GM19455 (cell line): ENCODE data around the gene FTCD.
"Not testable (repeated sequence)": the region's sequence is repeated elsewhere in the genome, so short reads cannot be mapped to it uniquely, and the experiment has no call there.

Source experiments
- ATAC-seq: cut with Tn5 transposase; IDR thresholded peaks from one replicate; pipeline ENCODE4 v1.9.1; 2021; ENCODE audit not compliant: unreplicated experiment

Gene FTCD

DNA sequence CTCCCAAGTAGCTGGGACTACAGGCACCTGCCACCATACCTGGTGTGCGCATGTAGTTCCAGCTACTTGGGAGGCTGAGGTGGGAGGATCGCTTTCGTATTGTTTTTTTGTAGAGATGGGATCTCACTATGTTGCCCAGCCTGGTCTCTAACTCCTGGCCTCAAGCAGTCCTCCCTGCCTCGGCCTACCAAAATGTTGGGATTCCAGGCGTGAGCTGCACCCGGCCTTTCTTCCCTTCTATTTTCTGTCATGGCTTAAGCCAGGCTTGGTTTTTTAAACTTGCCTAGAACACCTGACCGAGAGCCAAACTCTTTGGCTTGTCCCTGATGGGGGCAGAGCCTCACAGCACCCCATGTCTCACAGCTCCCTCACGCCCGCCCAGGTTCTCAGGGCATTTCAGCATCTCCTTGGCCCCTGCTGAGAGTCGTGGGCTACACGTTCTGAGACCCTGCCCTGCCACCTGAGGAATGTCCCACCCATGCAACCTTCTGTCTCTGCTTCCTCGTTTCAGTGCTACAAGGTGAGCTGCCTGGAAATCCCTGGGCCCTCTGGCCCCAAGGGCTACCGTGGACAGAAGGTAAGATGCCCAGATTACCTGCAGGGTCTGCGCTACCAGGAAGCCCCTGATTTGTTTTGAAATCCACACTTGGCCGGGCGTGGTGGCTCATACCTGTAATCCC is 41.7 kb downstream of the FTCD start:
- ATAC-seq, result no peak

DNA sequence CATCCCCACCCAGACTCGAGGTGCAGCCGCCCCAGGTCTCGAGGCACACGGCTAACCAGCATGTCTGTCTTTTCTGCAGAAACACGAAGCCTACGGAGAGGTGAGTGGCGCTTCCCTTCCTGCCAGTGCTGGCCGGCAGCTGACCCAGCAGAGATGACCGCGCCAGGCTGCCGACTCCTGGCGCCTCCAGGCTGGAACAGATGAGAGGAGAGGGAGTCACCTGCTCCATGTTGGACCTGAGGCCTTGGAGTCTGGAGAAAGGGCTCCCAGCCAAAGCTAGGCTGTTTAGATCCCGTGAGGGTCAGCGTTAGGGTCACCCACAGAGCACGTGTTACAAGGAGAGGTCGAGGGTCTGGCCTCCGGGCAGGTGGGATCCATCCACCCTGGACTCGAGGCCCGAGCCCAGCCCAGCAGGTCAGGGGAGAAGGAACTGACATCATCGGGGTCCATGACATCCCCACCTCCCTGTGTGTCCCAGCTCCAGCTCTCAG is 42.6 kb downstream of the FTCD start:
- no peak for ATAC-seq

DNA sequence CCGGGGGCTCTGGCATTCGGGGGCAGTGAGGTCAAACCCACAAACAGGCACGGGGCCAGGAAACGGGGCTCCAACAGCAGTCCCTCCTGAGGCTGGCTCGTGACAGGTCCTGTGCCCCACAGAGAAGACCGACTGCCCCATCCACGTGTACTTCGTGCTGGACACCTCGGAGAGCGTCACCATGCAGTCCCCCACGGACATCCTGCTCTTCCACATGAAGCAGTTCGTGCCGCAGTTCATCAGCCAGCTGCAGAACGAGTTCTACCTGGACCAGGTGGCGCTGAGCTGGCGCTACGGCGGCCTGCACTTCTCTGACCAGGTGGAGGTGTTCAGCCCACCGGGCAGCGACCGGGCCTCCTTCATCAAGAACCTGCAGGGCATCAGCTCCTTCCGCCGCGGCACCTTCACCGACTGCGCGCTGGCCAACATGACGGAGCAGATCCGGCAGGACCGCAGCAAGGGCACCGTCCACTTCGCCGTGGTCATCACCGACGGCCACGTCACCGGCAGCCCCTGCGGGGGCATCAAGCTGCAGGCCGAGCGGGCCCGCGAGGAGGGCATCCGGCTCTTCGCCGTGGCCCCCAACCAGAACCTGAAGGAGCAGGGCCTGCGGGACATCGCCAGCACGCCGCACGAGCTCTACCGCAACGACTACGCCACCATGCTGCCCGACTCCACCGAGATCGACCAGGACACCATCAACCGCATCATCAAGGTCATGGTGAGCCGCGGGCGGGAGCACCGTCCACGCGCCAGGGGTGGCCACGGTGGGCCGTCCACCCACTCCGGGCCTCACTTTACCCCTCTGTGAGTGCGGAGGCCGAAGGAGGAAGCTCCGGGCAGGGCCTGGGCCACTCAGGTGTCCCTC is 43.3 kb downstream of the FTCD start:
- ATAC-seq, result no peak

DNA sequence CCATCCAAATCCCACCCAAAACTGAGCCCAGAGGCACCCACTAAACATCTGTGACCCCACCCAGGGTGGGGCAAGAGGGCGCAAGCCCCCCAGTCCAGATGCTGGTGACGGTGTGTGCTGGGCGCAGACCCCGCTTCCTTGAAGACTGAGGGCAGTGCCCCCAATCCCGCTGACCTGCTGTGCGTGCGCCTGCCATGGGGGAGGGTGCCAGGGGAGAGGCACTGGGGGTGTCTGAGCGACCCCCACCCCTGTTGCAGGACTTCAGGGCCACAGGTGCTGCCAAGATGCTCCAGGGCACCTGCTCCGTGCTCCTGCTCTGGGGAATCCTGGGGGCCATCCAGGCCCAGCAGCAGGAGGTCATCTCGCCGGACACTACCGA is 44.2 kb downstream of the FTCD start:
- no peak for ATAC-seq

DNA sequence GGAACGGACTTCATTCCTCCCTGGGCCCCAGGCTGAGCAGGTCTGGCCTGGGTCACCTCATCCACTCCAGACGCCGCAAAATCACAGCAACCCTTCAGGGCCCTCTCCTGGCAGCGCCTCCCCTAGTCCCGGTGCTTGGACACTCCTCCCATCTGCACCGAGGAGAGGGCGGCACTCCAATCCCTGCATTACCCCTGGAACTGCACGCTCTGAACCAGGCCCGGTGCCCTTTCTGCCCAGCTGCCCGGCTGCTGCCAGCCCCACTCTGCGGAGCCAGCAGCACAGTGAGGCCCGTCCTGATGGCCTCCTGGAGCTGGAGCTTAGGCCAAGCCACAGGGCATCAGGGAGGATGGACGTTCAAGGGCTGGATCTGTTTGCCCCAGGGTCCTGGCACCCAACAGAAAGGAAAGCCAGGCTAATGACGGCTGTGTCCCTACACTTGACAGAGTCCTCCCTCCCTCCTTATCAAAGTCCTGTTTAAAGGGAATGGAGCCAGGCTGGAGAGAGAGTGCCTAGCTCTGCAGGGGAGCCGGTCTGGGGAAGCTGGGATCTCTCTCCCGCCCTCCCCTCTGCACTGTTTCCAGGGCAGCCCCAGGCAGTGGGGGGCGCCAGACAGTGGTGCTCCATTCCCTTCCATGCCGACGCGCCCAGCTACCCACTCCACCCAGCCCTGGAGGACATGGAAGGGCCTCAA is 44.7 kb downstream of the FTCD start:
- no peak for ATAC-seq

DNA sequence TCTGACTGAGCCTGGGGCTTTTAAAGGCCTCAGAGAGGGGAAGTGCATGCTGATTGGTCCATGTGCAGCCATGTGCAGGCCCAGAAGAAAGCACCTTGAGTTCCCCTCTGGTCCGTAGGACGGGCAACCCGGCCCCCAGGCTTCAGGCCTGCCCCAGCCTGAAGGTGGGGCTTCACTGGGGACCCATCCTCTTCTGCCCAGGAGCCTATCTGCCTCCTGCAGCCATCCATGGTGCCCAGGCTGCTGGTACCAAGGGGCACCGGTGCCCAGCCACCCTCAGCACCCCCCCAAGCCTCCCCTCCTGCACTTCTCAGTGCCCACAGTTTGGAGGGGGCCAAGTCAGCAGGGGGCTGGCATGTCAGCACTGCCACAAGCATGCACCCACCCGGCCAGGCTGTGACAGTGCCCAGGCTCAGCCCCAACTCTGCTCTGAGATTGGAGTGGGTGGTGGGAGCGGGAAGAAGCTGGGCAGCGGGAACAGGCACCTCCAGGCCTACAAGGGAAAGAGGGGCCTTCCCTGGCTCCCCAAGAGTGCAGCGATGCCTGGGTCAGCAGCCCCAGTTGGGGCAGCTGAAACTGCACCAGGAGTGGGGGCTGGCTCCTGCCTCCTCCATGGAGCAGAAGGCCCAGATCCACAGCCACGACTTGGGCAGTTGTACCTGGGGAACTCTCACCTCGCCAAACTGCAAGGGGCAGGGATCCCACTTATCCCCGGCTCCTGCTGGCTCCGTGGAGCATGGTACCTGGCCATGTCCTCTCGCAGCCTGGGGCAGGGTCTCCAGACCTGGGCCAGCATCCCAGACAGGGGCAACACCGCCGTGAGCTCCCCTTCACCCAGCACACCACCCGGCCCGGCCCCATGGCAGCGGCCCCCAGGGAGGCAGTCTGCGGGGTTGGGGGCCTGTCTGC is 45.8 kb downstream of the FTCD start:
- ATAC-seq, result no peak

DNA sequence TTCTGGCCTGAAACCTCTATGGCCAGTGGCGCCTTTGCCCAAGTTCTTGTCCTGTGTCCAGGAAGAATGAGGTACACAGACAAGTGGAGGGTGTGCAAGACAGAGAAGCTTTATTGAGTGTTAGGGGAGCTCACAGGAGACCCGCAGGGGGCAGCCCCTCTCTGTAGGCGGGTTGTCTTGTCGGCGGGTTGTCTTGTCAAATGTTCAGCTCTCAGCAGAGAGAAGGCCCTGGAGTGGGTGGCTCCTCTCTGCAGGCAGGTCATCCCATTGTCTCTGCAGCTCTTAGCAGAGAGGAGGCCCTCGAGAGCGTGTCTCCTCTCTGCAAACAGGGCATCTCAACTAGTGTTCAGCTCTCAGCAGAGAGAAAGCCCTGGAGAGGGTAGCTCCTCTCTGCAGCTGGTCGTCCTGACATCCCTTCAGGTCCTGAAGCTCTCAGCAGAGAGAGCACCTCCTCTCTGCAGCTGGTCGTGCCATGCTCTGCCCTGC is 46.5 kb downstream of the FTCD start:
- no peak for ATAC-seq

DNA sequence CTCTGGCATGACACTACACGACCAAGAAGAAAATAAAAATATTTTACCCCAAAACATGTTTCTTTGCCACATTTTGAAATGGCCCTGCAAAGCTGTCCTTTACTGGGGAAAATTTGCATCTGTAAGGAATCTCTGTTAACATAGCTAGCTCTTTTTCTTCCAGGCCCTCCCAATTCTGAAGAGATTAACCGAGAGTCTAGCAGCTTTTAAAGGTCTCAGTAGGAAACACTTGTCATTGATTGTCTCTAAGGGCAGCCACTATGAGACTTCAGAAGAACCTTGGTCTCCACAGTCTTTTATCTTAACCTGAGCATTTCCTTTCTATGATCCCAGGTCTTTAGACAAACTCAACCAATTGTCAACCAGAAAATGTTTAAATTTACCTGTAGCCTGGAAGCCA is 48.0 kb downstream of the FTCD start:
- not testable (repeated sequence) for ATAC-seq

DNA sequence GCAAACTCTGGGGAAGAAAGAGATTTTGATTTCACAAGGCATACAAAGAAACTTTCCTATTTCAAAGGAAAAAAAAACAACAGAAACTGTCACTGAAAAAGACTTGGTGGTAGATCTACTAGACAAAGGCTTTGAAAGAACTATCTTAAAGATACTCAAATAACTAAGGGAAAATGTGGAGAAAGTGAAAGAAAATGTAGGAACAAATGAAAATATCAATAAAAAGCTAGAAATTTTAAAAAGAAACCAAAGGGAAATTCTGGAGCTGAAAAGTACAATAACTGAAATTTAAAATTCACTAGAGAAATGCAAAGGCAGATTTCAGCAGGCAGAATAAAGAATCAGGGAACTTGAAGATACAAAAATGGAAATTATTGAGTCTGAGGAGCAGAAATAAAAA is 51.3 kb downstream of the FTCD start:
- no peak for ATAC-seq

DNA sequence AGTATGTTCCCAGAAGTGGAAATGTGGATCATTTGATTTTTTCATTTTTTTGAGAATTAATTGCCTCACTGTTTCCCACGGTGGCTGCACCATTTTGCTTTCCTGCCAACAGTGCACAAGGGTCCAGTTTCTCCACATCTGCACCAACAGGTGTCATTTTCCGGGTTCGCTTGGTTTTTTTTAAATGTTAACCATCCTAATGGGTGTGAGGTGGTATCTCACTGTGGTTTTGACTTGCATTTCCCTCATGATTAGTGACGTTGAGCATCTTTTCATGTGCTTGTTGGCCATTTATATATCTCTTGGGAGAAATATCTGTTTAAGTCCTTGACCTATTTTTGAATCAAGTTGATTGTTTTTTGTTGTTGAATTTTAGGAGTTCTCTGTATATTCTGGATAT is 54.5 kb downstream of the FTCD start:
- ATAC-seq, result no peak

DNA sequence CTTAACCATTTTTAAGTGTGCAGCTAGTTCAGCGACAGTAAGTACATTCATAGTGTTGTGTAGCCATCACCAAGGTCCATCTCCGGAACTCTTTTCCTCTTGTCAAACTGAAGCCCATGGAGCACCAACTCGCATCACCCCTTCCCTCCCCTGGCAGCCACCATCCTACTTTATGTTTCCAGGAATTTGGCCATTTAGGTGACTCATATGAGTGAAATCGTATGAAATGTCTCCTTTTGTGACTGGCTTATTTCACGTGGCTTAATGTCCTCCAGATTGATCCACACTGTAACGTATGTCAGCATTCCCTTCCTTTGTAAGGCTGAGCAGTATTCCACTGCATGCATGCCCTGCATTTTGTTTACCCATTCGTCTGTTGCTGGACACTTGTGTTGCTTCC is 55.0 kb downstream of the FTCD start:
- no peak for ATAC-seq

DNA sequence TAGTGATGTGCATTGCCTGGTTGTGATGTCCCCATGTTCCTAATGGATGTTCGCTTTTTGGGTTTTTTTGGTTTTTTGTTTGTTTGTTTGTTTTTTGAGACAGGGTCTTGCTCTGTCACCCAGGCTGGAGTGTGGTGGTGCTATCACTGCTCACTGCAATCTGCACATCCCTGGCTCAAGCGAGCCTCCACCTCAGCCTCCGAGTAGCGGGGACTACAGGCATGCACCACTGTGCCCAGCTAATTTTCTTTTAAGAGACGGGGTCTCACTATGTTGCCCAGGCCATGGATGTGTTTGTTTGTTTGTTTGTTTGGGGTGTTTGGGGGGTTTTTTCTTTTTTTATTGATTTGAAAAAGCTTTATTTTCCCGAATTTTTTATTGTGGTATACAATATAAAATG is 55.4 kb downstream of the FTCD start:
- no peak for ATAC-seq

DNA sequence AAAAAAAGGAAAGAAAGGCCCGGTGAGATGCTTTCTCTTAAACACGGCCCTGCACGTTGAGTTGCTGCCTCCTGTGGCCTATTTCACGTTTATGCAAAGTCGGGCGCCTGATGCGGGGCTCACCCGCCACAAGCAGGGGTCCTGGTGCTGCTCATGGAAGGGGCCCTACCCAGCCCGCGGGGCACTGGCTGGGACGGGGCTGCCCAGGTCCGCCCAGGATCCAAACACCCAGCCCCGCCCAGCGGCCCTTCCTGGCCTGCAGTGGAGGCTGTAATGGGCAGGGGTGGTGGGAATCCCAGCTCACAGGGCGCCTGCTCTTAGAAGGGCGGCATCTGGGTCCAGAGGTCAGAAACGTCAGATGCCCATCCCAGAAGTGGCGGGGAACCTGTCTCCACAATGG is 55.9 kb downstream of the FTCD start:
- ATAC-seq, result no peak

DNA sequence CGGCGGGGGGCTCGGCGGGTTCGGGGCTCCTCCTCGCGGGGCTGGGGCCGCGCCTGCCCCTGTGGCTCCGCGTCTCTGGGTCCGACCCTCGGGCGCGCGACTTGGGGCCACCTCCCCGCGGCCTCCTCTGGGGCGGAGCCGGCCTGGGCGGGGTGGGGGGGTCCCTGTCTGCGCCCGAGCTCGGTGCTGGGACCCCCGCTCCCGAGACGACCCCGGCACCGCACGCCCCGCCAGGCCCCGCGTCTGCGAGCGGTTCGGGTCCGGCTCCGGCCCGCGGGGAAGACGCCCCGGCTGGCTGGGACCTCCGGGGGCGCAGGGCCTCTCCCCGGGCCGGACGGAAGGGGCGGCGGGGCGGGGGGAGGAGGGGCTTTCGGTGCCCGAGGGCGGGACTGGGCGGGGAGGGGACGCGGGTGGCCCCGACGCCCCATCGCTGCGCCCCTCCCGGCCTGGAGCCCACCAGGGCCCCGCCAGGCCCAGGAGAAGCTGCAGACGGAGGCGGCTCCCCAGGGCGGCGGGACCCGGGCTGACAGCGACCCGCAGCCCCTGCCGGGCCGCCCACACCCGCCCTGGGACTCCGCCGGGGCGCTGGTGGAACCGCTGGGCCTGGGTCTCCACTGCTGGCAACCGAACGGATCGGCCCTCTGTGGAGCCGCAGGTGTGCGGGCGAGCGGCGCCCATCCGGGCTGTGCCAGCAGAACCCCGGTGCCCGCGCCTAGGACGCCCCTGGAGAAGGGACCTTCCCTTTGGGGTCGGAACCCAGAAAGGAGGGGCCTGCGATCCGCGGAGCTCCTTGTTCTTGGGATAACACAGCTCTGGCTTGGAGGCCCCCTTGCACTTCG is 56.9 kb downstream of the FTCD start:
- ATAC-seq, result no peak

DNA sequence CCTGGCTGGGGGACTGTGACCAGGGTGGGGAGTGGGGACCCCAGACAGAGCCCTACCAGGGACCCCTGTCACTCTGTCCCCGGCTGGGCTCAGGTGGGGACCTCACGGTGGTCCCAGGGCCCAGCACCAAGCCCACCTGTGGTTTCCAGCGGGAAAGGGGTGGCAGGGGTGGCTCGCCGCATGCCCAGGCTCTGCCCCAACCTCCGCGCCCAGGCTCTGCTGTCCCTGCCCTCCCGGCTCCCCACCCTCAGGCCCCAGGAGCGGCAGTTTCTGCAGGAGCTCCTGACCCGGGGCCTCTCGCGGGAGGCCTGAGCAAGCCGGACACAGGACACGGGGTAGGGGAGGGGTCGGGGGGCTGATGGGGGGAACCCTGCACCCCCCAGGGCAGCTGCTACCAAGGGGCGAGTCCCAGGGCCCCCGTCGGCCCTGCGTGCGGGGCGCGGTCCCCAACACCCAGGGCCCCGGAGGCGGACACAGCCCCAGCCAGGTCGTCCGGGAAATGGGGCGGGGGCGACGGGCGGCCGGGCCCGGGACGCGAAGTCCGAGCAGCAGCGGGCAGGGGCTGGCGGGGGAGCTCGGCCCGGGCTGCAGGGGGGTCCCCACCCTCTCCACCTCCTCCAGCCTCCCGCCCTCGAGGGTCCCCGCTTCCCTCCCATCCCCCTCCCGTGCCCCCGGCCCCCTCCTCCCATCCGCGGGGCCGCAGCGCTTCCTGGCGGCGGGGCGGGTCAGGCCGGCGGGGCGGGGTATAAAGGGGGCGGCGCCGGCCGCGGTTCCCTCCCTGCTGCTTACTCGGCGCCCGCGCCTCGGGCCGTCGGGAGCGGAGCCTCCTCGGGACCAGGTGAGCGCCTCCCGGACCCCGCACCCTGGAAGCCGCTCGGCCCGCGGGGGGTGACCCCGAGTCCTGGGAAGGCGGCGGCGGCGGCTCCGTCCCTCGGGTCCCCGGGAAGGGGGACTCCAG is 57.8 kb downstream of the FTCD start, which contains the start of gene COL6A2:
COL6A2 (plus strand) TSS at position 777 of the 958 bp plus-strand sequence.
- ATAC-seq, result no peak

DNA sequence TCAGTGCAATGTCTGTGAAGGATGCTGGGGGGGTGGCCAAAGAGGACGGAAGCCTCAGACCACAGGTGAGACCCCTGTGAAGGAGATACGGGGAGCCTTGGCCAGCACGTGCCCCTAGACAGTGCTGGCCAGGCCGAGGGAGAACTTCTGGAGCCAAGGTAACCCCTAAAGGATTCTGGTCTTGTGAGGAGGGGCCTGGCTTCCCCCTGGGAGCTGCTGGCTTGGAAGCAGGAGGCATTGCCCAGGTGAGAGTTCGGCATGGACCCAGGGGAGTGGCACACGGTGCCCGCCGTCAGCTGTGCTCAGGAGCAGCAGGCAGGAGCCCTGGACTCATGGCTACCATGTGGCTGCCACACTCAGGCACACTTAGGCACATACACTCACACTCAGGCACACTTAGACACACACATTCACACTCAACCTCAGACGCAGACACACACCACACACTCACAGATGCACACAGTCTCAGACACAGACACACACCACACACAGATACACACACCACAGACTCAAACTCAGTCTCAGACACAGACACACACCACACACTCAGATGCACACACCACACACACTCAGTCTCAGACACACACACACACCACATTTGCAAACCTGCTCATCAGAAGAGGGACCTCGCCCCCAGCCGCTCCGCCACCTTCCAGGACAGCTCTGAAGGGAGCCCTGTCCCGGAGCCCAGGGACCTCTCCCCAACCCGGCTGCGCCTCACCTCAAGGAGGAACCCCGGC is 58.6 kb downstream of the FTCD start:
- ATAC-seq, result no peak

DNA sequence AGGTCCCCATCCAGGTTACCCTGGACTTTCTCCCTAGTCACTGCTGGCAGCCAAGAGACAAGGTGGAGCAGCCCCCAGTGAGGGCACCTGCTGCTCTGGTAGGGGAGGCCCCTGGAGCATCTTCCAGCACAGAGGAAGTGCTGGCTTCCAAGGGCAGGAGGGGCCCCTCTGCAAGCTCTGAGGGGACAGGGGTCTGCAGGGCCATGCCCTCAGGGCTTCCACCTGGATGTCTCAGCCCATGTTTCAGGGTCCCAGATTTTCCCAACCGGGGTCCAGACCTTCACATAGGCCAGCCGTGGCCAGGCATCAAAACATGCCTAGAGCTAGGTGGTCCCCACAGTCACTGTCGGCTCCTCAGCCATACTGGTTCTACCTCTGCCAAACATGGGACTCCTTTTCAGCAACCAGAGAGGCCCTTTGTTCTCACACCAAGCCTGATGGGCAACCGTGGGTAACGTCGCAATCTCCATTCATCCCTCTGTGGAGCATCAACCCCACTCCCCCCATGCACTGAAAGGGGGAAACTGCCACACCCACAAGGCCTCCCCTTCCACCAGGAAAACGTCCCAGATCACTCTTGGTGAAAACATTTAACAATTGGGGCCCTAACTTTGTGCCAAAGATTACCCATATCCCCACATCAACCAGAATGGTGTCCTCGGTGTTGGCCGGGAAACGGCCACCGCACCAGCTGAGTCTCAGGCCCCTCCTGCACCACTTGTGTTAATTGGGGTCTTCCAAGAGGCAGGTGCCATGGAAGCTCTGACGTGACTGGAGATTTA is 59.4 kb downstream of the FTCD start:
- ATAC-seq, result no peak
